HEK293 (cell line): ENCODE measurements around the gene HBEGF.

Source experiments
- BCL11A ChIP-seq: fragments of 450-650 bp; formaldehyde crosslinking; IDR thresholded peaks from 2 replicates; pipeline ENCODE4 v1.5.1; 2016; ENCODE audit warnings: low read depth, missing biosample characterization, missing genetic modification characterization
- EGR2 ChIP-seq: fragments of 450-650 bp; formaldehyde crosslinking; IDR thresholded peaks from 2 replicates; pipeline ENCODE4 v1.5.1; 2016; ENCODE audit warnings: low read depth, missing biosample characterization, missing genetic modification characterization
- GFI1B ChIP-seq: fragments of 450-650 bp; formaldehyde crosslinking; IDR thresholded peaks from 2 replicates; pipeline ENCODE4 v1.5.1; 2016; ENCODE audit warnings: missing biosample characterization, missing genetic modification characterization
- HOXC10 ChIP-seq: sonication (generic); formaldehyde crosslinking; IDR thresholded peaks from 2 replicates; pipeline ENCODE4 v1.8.1; 2023; ENCODE audit warnings: mild to moderate bottlenecking, missing genetic modification reagents
- IKZF3 ChIP-seq: fragments of 450-650 bp; IDR thresholded peaks from 2 replicates; pipeline ENCODE4 v1.5.0; 2018; ENCODE audit warnings: missing biosample characterization, mild to moderate bottlenecking, missing genetic modification characterization, moderate library complexity
- KLF10 ChIP-seq: fragments of 450-650 bp; IDR thresholded peaks from 2 replicates; pipeline ENCODE4 v1.5.1; 2018; ENCODE audit warnings: missing biosample characterization, mild to moderate bottlenecking, missing genetic modification characterization
- KLF16 ChIP-seq: fragments of 450-650 bp; formaldehyde crosslinking; IDR thresholded peaks from 2 replicates; pipeline ENCODE4 v1.5.1; 2017; ENCODE audit warnings: missing biosample characterization, missing genetic modification characterization
- KLF7 ChIP-seq: fragments of 450-650 bp; formaldehyde crosslinking; IDR thresholded peaks from 2 replicates; pipeline ENCODE4 v1.5.1; 2016; ENCODE audit warnings: missing biosample characterization, missing genetic modification characterization, borderline replicate concordance
- MEIS1 ChIP-seq: sonication (generic); formaldehyde crosslinking; IDR thresholded peaks from 2 replicates; pipeline ENCODE4 v1.8.1; 2022; ENCODE audit warnings: missing genetic modification reagents, mild to moderate bottlenecking, borderline replicate concordance
- MZF1 ChIP-seq: fragments of 450-650 bp; formaldehyde crosslinking; IDR thresholded peaks from 2 replicates; pipeline ENCODE4 v1.5.1; 2017; ENCODE audit warnings: missing biosample characterization, missing genetic modification characterization, borderline replicate concordance
- OVOL3 ChIP-seq: fragments of 450-650 bp; formaldehyde crosslinking; IDR thresholded peaks from 2 replicates; pipeline ENCODE4 v1.5.1; 2016; ENCODE audit warnings: missing biosample characterization, missing genetic modification characterization
- TCF7L2 ChIP-seq: IDR thresholded peaks from 2 replicates; pipeline ENCODE4 v1.6.1; 2011; ENCODE audit warnings: low read depth, mild to moderate bottlenecking, inconsistent platforms, low read length, moderate library complexity, borderline replicate concordance
- ZBTB7A ChIP-seq: fragments of 450-650 bp; formaldehyde crosslinking; IDR thresholded peaks from 2 replicates; pipeline ENCODE4 v1.5.1; 2016; ENCODE audit warnings: low read depth, missing biosample characterization, missing genetic modification characterization
- ZFP37 ChIP-seq: fragments of 450-650 bp; formaldehyde crosslinking; IDR thresholded peaks from 2 replicates; pipeline ENCODE4 v1.5.1; 2016; ENCODE audit warnings: missing biosample characterization, missing genetic modification characterization
- ZNF112 ChIP-seq: fragments of 450-650 bp; formaldehyde crosslinking; IDR thresholded peaks from 2 replicates; pipeline ENCODE4 v1.5.0; 2017; ENCODE audit warnings: missing biosample characterization, missing genetic modification characterization
- ZNF132 ChIP-seq: fragments of 450-650 bp; formaldehyde crosslinking; IDR thresholded peaks from 2 replicates; pipeline ENCODE4 v1.5.1; 2017; ENCODE audit warnings: missing biosample characterization, missing genetic modification characterization, borderline replicate concordance
- ZNF23 ChIP-seq: fragments of 450-650 bp; formaldehyde crosslinking; IDR thresholded peaks from 2 replicates; pipeline ENCODE4 v1.5.1; 2016; ENCODE audit warnings: missing biosample characterization, missing genetic modification characterization, borderline replicate concordance
- ZNF391 ChIP-seq: fragments of 450-650 bp; formaldehyde crosslinking; IDR thresholded peaks from 2 replicates; pipeline ENCODE4 v1.5.1; 2016; ENCODE audit warnings: low read depth, missing biosample characterization, missing genetic modification characterization, borderline replicate concordance
- ZNF394 ChIP-seq: fragments of 450-650 bp; formaldehyde crosslinking; IDR thresholded peaks from 2 replicates; pipeline ENCODE4 v1.5.1; 2016; ENCODE audit warnings: missing biosample characterization, missing genetic modification characterization, mild to moderate bottlenecking, moderate library complexity, borderline replicate concordance
- ZNF433 ChIP-seq: fragments of 450-650 bp; formaldehyde crosslinking; IDR thresholded peaks from 2 replicates; pipeline ENCODE4 v1.5.1; 2016; ENCODE audit warnings: missing biosample characterization, missing genetic modification characterization, low read depth
- ZNF510 ChIP-seq: fragments of 450-650 bp; formaldehyde crosslinking; IDR thresholded peaks from 2 replicates; pipeline ENCODE4 v1.5.1; 2018; ENCODE audit warnings: mild to moderate bottlenecking, missing genetic modification characterization, missing biosample characterization; ENCODE audit not compliant: insufficient replicate concordance
- ZNF521 ChIP-seq: fragments of 450-650 bp; formaldehyde crosslinking; IDR thresholded peaks from 2 replicates; pipeline ENCODE4 v1.5.1; 2017; ENCODE audit warnings: missing biosample characterization, mild to moderate bottlenecking, missing genetic modification characterization
- ZNF560 ChIP-seq: fragments of 450-650 bp; formaldehyde crosslinking; IDR thresholded peaks from 2 replicates; pipeline ENCODE4 v1.5.1; 2017; ENCODE audit warnings: missing biosample characterization, missing genetic modification characterization, borderline replicate concordance
- ZNF600 ChIP-seq: fragments of 450-650 bp; formaldehyde crosslinking; IDR thresholded peaks from 2 replicates; pipeline ENCODE4 v1.5.1; 2016; ENCODE audit warnings: missing biosample characterization, missing genetic modification characterization
- ZNF664 ChIP-seq: fragments of 450-650 bp; formaldehyde crosslinking; IDR thresholded peaks from 2 replicates; pipeline ENCODE4 v1.5.1; 2016; ENCODE audit warnings: missing biosample characterization, missing genetic modification characterization
- ZNF670 ChIP-seq: fragments of 450-650 bp; formaldehyde crosslinking; IDR thresholded peaks from 2 replicates; pipeline ENCODE4 v1.5.1; 2016; ENCODE audit warnings: missing biosample characterization, missing genetic modification characterization, low read depth
- ZSCAN16 ChIP-seq: fragments of 450-650 bp; formaldehyde crosslinking; IDR thresholded peaks from 2 replicates; pipeline ENCODE4 v1.5.1; 2016; ENCODE audit warnings: missing biosample characterization, missing genetic modification characterization
- ZSCAN23 ChIP-seq: fragments of 450-650 bp; formaldehyde crosslinking; IDR thresholded peaks from 2 replicates; pipeline ENCODE4 v1.5.1; 2016; ENCODE audit warnings: missing biosample characterization, missing genetic modification characterization
- ZSCAN30 ChIP-seq: fragments of 450-650 bp; IDR thresholded peaks from 2 replicates; pipeline ENCODE4 v1.5.1; 2018; ENCODE audit warnings: missing biosample characterization, mild to moderate bottlenecking, missing genetic modification characterization, moderate library complexity
- TF ChIP-seq, protein P1 (sequence below): fragments of 450-650 bp; formaldehyde crosslinking; IDR thresholded peaks from 2 replicates; pipeline ENCODE4 v1.5.1; 2017; ENCODE audit warnings: missing biosample characterization, missing genetic modification characterization
- TF ChIP-seq, protein P2 (sequence below): fragments of 450-650 bp; formaldehyde crosslinking; IDR thresholded peaks from 2 replicates; pipeline ENCODE4 v1.5.1; 2017; ENCODE audit warnings: missing biosample characterization, missing genetic modification characterization
- TF ChIP-seq, protein P3 (sequence below): fragments of 450-650 bp; IDR thresholded peaks from 2 replicates; pipeline ENCODE4 v1.5.1; 2018; ENCODE audit warnings: missing biosample characterization, missing genetic modification characterization
- TF ChIP-seq, protein P4 (sequence below): fragments of 450-650 bp; formaldehyde crosslinking; IDR thresholded peaks from 2 replicates; pipeline ENCODE4 v1.5.1; 2017; ENCODE audit warnings: missing biosample characterization, mild to moderate bottlenecking, missing genetic modification characterization, moderate library complexity

The HBEGF gene

DNA sequence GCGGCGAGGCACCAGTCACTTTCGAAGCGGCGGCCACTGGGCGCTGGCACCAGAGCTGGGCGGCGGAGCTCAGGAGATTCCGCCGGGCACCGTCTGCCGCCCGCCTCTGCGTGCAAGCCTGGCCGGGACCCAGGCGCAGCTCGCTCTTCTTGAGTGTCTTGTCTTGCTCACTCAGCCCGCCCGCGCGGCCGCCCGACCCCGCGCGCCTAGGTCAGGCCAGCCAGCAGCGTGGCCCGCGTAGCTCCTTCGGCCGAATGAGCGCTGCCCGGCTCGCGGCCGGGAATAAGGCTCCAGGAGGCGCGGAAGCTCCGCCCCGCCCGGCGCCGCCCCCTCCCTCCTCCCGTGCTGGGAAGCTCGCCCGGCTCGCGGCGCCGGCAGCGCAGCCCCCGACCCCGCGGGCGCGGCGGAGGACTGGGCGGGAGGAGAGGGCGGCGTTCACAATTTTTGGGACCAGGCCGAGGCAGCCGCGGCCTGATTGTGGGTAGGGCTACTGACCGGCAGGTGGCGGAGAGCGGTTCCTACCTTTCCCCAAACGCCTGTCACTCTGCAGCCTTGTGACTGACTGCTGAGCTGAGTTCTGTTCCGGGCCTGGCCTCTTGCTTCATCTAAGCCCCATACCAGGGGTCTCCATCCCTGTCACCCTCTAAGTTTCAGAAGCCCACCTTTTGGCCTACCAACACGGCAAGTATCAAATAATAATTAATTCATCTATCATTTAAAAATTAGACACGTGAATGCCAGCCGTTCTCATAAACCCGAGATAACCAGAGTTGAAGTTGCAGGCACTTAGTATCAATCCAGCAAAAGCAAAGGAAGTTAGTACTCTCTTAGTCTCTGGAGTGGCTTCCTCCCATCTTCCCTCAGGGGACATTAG lies at the start of gene HBEGF (continued):
- TF ChIP-seq, protein P1, sequence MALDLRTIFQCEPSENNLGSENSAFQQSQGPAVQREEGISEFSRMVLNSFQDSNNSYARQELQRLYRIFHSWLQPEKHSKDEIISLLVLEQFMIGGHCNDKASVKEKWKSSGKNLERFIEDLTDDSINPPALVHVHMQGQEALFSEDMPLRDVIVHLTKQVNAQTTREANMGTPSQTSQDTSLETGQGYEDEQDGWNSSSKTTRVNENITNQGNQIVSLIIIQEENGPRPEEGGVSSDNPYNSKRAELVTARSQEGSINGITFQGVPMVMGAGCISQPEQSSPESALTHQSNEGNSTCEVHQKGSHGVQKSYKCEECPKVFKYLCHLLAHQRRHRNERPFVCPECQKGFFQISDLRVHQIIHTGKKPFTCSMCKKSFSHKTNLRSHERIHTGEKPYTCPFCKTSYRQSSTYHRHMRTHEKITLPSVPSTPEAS = no peak
- TF ChIP-seq, protein P2, sequence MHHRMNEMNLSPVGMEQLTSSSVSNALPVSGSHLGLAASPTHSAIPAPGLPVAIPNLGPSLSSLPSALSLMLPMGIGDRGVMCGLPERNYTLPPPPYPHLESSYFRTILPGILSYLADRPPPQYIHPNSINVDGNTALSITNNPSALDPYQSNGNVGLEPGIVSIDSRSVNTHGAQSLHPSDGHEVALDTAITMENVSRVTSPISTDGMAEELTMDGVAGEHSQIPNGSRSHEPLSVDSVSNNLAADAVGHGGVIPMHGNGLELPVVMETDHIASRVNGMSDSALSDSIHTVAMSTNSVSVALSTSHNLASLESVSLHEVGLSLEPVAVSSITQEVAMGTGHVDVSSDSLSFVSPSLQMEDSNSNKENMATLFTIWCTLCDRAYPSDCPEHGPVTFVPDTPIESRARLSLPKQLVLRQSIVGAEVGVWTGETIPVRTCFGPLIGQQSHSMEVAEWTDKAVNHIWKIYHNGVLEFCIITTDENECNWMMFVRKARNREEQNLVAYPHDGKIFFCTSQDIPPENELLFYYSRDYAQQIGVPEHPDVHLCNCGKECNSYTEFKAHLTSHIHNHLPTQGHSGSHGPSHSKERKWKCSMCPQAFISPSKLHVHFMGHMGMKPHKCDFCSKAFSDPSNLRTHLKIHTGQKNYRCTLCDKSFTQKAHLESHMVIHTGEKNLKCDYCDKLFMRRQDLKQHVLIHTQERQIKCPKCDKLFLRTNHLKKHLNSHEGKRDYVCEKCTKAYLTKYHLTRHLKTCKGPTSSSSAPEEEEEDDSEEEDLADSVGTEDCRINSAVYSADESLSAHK (tag by site-specific recombination) = no peak
- TF ChIP-seq TCF7L2 (no peak), ZSCAN16 (tag by site-specific recombination) (no peak), KLF10 (tag by site-specific recombination) (0 out of 2 replicates have a peak, but pooled peaks have one; percentile 25), ZNF670 (tag by site-specific recombination) (no peak), HOXC10 (CRISPR knock-in tag) (no peak), ZNF510 (tag by site-specific recombination) (no peak), KLF16 (tag by site-specific recombination) (peak; percentile 64; the same call in 1 of the 2 replicates), ZFP37 (peak; percentile 34; the same call in 1 of the 2 replicates), MZF1 (tag by site-specific recombination) (no peak), BCL11A (tag by site-specific recombination) (no peak), ZNF433 (tag by site-specific recombination) (no peak), ZNF112 (no peak), ZNF521 (tag by site-specific recombination) (no peak), ZBTB7A (tag by site-specific recombination) (no peak; the same call in 1 of the 2 replicates), ZNF600 (tag by site-specific recombination) (no peak), OVOL3 (tag by site-specific recombination) (no peak), IKZF3 (no peak; the same call in 1 of the 2 replicates), MEIS1 (CRISPR knock-in tag) (no peak), ZNF664 (no peak), ZNF132 (no peak), ZSCAN30 (tag by site-specific recombination) (peak; percentile 89), KLF7 (tag by site-specific recombination) (0 out of 2 replicates have a peak, but pooled peaks have one; percentile 29), ZNF391 (tag by site-specific recombination) (peak; percentile 95), ZNF23 (no peak), ZNF394 (peak; percentile 38; the same call in 1 of the 2 replicates), ZNF560 (tag by site-specific recombination) (no peak), GFI1B (tag by site-specific recombination) (no peak), ZSCAN23 (tag by site-specific recombination) (no peak), EGR2 (tag by site-specific recombination) (0 out of 2 replicates have a peak, but pooled peaks have one; percentile 39)
- TF ChIP-seq, protein P3, sequence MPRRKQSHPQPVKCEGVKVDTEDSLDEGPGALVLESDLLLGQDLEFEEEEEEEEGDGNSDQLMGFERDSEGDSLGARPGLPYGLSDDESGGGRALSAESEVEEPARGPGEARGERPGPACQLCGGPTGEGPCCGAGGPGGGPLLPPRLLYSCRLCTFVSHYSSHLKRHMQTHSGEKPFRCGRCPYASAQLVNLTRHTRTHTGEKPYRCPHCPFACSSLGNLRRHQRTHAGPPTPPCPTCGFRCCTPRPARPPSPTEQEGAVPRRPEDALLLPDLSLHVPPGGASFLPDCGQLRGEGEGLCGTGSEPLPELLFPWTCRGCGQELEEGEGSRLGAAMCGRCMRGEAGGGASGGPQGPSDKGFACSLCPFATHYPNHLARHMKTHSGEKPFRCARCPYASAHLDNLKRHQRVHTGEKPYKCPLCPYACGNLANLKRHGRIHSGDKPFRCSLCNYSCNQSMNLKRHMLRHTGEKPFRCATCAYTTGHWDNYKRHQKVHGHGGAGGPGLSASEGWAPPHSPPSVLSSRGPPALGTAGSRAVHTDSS (tag by site-specific recombination) = no peak
- TF ChIP-seq, protein P4, sequence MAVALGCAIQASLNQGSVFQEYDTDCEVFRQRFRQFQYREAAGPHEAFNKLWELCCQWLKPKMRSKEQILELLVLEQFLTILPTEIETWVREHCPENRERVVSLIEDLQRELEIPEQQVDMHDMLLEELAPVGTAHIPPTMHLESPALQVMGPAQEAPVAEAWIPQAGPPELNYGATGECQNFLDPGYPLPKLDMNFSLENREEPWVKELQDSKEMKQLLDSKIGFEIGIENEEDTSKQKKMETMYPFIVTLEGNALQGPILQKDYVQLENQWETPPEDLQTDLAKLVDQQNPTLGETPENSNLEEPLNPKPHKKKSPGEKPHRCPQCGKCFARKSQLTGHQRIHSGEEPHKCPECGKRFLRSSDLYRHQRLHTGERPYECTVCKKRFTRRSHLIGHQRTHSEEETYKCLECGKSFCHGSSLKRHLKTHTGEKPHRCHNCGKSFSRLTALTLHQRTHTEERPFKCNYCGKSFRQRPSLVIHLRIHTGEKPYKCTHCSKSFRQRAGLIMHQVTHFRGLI (tag by site-specific recombination) = 0 out of 2 replicates have a peak, but pooled peaks have one; percentile 33
